GM18951 (cell line): ENCODE data around the gene CDH3.

ENCODE experiments used
- POLR2A ChIP-seq: IDR thresholded peaks from 4 replicates; pipeline ENCODE4 v1.6.1; 2011; ENCODE audit warnings: mild to moderate bottlenecking; ENCODE audit not compliant: insufficient read length, insufficient read depth; ENCODE audit errors: extremely low read depth
- in situ Hi-C: fragments of 300-500 bp; cut with MboI; formaldehyde crosslinking; loops from one replicate; pipeline ENCODE4 v1.12.0; 2022; ENCODE audit warnings: low sequenced_read_pairs, mixed read lengths, inconsistent platforms; ENCODE audit not compliant: unreplicated experiment

The CDH3 gene

DNA sequence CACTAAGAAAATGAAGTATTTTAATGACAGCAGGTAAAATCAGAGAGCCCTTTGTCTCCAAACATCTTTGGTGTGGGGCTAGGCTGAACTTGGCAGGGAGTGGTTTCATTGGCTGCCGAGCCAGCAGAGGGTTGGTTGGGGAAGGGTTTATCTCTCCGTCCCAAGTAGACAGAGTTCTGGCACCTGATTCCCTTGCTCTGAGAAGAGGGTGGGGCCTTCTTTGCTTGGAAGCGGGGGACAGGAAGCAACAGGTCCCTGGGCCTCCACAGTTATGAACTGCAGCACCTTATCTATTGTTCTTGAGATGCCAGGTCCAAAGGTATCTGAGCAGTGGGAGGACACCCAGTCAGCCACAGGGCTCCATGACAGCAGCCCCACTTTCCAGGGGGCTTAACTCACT lies 79.7 kb downstream of the CDH3 start:
- TF ChIP-seq POLR2A = no peak
- in situ Hi-C loops = loop anchor here (5.0 kb wide), 1 partner anchor 63 kb away; no protein-coding TSS in a partner anchor

DNA sequence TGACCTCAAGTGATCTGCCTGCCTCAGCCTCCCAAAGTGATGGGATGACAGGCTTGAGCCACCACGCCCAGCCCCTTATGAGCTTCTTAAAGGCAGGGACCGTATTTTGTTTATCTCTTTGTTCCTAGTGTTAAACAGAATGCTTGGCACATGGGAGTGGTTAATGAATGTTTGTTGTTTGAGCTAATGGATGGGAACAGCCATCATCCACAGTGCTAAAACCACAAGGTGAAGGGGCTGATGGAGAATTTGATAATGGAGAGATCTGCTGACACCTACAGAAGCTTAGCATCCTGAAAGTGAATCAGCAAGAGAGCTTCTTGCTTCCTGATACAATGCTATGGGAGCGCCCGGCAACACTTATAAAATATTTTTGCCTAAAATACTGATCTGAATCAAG lies 83.4 kb downstream of the CDH3 start:
- in situ Hi-C loops = no loop called here
- no peak for TF ChIP-seq POLR2A

DNA sequence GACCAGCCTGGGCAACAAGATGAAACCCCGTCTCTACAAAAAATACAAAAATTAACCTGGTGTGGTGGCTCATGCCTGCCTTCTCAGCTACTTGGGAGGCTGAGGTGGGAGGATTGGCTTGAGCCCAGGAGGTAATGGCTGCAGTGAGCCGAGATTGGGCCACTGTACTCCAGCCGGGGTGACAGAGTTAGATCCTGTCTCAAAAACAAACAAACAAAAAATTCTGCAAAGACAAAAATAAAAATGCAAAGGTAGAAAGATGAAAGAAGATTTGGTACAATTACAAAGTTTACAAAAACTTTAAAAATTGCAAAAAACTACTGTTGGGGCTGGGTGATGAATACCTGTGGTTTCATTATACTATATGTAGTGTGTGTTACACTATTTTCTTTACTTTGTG lies 86.5 kb downstream of the CDH3 start:
- in situ Hi-C loops = no loop called here
- TF ChIP-seq POLR2A = no peak

DNA sequence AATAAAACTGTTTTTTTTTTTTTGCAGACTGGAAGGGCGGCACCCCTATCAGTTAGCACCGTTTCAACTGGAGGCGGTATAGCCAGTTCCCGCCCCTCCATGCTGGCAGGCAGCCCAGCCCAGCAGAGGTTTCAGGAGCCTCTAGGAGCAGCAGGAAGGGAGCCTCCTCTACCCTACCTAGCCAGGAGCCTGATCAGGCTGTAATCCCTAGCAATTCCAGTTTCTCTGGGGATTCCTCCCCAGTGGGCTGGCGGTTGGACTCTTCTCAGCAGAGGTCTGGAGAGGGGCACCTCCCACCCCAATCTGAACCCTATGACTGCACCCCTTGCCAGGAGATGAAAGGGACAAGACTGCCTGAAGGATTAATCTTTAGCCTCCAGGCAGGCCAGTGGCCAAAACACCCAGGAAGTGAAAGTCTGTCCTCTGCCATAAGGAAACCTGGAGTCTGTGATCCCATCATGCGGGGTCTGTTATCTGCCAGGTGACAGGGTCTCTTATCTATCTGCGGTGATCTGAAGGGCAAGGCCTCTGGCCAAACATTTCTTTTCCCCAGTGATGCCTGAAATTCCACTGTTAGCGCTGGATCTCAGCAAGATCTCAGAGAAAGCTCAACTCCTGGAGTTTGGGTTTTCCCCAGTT lies 87.1 kb downstream of the CDH3 start:
- no peak for TF ChIP-seq POLR2A
- in situ Hi-C loops = no loop called here

DNA sequence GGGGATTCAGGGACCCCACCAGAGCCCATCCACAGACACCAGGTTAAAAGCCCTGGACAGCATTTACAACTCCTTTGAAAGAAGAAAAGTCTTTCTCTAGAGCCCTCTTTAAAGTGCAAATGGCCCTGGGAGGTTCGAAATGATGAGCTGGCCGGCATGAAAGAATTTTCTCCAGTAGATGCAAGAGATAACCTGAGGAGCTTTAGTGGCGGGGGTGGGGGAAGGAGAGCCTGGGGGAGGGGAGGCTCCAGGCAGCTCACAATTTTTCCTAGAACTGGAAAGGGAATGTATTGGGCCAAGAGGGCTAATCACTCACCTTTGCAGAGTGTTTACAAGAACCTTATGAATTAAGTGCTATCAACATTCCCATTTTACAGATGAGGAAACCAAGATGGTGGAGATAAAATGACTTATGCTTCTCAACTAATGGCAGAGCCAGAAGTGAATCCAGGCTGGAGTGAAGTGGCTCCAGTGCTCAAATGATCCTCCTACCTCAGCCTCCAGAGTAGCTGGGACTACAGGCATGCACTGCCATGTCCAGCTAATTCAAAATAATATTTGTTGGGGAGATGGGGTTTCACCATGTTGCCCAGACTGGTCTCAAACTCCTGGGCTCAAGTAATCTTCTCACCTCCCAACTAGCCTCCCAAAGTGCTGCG lies 87.8 kb downstream of the CDH3 start:
- TF ChIP-seq POLR2A = no peak

DNA sequence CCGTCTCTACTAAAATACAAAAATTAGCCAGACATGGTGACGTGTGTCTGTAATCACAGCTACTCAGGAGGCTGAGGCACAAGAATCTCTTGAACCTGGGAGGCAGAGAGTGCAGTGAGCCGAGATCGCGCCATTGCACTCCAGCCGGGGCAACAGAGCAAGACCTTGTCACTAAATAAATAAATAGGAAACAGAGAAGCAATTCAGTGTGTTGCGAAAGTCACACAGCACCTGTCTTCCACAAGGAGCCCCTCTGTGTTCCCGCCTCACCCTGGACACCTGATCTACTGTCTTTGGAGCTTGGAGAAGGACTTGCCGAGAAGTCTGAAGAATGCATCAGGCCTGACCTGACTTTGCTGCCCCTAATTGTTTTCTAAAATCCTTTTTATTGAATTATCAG lies 88.5 kb downstream of the CDH3 start:
- in situ Hi-C loops = no loop called here
- no peak for TF ChIP-seq POLR2A

More for the DNA sequence above, 87.8 kb downstream of the CDH3 start:
- in situ Hi-C loops = no loop called here

DNA sequence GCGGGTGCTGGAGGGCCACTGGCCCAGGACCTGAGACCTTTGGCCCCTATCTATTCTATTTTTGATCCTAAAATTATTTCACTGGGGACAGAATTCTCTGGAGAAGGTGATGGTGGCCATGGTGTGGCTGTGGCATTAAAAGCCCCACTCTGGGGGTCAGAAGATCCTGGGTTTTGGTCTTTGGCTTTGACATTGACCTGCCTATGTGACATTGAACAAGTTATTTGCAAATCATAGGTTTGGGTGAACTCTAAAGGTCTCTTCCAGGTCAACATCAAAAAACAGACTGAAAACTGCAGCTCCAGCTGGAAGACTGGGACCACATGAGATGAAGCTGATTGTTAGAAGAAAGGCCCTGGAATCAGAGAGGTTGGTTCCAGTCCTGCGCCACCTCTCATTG lies 89.7 kb downstream of the CDH3 start:
- TF ChIP-seq POLR2A = no peak
- in situ Hi-C loops = no loop called here

DNA sequence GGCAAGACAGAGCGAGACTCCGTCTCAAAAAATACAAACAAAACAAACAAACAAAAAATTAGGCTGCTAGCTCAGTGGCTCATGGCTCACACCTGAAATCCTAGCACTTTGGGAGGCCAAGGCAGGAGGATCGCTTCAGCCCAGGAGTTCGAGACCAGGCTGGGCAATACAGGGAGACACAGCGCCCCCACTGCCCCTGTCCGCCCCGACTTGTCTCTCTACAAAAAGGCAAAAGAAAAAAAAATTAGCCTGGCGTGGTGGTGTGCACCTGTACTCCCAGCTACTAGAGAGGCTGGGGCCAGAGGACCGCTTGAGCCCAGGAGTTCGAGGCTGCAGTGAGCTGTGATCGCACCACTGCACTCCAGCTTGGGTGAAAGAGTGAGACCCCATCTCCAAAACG lies 91.5 kb downstream of the CDH3 start:
- no peak for TF ChIP-seq POLR2A

DNA sequence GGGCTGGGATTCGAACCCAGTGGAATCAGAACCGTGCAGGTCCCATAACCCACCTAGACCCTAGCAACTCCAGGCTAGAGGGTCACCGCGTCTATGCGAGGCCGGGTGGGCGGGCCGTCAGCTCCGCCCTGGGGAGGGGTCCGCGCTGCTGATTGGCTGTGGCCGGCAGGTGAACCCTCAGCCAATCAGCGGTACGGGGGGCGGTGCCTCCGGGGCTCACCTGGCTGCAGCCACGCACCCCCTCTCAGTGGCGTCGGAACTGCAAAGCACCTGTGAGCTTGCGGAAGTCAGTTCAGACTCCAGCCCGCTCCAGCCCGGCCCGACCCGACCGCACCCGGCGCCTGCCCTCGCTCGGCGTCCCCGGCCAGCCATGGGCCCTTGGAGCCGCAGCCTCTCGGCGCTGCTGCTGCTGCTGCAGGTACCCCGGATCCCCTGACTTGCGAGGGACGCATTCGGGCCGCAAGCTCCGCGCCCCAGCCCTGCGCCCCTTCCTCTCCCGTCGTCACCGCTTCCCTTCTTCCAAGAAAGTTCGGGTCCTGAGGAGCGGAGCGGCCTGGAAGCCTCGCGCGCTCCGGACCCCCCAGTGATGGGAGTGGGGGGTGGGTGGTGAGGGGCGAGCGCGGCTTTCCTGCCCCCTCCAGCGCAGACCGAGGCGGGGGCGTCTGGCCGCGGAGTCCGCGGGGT lies 92.1 kb downstream of the CDH3 start, which contains the start of gene CDH1:
TSS of gene CDH1 (plus strand) at position 247 of the 684 bp plus-strand sequence. CDS start at position 371, 124 bp downstream.
- no peak for TF ChIP-seq POLR2A
- in situ Hi-C loops = no loop called here

More for the DNA sequence above, 91.5 kb downstream of the CDH3 start:
- in situ Hi-C loops = no loop called here

DNA sequence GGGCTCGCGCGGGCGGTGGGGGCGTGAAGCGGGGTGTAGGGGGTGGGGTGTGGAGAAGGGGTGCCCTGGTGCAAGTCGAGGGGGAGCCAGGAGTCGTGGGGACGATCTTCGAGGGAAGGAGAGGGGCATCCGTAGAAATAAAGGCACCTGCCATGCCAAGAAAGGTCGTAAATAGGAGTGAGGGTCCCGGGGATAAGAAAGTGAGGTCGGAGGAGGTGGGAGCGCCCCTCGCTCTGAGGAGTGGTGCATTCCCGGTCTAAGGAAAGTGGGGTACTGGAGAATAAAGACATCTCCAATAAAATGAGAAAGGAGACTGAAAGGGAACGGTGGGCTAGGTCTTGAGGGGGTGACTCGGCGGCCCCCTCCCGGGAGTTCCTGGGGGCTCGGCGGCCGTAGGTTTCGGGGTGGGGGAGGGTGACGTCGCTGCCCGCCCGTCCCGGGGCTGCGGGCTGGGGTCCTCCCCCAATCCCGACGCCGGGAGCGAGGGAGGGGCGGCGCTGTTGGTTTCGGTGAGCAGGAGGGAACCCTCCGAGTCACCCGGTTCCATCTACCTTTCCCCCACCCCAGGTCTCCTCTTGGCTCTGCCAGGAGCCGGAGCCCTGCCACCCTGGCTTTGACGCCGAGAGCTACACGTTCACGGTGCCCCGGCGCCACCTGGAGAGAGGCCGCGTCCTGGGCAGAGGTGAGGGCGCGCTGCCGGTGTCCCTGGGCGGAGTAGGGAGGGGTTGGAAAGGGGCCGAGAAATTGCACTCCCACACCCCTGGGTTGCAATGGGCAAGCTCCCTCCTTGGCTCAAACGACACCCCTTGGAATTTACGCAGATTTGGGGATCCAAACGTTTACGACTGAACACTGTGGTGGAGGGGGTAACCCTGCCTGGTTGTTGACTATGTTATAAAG lies 92.9 kb downstream of the CDH3 start:
- no peak for TF ChIP-seq POLR2A
- in situ Hi-C loops = no loop called here

DNA sequence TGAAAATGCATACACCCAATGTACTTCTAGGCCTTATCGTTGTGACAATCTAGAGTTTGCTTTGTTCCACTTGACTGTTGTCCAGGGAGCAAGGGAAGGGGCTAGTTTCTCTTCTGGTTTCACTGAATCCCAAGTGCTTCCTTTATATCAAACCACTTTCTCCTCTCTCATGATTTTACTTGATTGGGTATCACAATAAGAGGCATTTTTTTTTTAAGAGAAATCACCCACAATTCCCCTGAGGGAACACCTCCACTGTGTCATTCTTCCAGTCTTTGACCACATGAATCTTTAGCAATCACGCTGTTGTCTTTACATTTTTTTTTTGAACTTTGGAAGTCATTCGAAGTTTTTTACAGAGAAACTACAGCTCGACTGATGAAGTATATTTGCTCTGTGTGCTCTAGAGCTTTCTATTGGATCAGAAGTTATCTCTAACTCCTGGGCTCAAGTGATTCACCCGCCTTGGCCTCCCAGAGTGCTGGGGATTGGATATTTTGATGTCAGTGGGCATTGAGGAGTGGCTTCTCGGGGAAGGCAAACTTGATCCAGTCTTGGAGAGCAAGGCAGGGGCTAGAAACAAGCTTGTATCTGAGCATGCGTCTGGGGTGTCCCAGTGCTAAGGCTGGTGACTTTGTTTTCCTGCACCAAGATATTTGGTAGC lies 95.0 kb downstream of the CDH3 start:
- in situ Hi-C loops = no loop called here
- no peak for TF ChIP-seq POLR2A

DNA sequence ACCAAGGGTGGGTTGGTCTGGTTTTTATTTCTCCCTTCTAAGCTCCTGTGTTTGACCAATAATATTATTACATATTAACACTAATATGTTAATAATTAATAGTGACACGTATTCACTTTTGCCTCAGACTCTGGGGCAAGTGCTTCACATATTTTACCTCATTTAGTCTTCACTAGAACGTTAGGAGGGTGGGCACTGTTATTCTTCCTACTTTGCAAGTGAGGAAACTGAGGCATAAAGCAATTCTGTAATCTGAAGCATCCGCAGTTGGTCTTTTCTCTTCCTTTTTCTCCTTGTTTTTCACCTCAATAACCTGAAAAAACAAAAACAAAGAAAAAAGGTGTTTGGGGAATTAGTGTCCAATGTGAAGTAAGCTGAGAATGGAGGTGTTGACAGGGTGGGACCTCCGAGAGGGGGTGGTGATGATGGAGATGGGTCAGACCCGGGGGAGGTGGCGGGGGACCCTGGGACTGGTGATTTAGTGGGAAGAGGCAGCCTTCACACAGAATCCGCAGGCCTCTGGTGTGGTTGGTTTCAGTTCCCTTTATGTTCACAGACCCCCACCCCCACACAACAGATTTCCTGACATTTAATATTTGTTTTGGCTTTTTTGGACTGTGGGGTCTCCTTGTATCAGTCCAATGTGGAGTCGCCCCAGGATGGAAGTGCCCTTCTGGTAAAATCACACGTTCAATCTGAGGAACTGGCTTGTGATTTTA lies 95.7 kb downstream of the CDH3 start:
- TF ChIP-seq POLR2A = no peak
- in situ Hi-C loops = no loop called here
